Esophagus squamous epithelium (tissue), 4 donors: ENCODE results near the gene UPF3B.

Source experiments
- POLR2A ChIP-seq, 4 donors: fragments of 450-650 bp; IDR thresholded peaks; one replicate each; pipeline ENCODE4 v1.6.1; 2017; ENCODE audit warnings: antibody characterized with exemption in 4 of 4, mild to moderate bottlenecking in 4 of 4, moderate library complexity in 3 of 4
- TF ChIP-seq, protein P1 (sequence below), 6 experiments: fragments of 450-650 bp in 4 of 6; fragments of 200-600 bp in 2 of 6; sonication (generic) in 2 of 6; IDR thresholded peaks; one replicate each; pipeline ENCODE4 v1.5.1; 2016 to 2019; ENCODE audit warnings: antibody characterized with exemption in 6 of 6, mild to moderate bottlenecking in 4 of 6, moderate library complexity in 4 of 6

DNA sequence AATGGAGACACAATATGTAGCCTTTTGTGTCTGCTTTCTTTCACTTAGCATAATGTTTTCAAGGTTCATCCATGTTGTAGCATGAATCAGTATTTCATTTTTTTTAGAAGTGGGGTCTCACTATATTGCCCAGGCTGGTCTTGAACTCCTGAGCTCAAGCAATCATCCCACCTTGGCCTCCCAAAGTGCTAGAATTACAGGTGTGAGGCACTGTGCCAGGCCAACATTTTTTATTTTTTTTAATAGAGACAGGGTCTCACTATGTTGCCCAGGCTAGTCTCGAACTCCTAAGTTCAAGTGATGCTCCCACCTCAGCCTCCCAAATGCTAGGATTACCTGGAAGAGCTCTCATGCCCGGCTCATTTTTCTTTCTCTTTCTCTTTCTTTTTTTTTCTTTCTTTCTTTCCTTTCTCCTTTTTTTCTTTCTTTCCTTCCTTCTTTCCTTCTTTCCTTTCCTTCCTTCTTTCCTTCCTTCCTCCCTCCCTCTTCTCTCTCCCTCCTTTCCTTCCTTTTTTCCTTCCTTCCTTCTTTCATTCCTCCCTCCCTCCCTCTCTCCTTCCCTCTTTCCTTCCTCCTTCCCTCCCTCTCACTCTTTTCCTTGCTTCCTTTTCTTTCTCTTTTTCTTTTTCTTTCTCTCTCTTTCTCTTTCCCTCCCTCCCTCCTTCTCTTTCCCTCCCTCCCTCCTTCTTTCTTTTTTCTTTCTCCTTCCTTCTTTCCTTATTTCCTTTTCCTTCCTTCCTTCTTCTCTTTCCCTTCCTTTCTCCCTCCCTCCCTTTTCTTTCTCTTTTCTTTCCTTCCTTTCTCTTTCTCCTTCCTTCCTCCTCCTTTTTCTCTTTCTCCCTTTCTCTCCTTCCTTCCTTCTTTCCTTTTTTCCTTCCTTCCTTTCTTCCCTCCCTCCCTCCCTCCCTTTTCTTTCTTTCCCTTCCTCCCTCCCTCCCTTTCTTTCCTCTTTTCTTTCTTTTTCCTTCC is 51.2 kb downstream of the UPF3B start:
- TF ChIP-seq POLR2A (IDR thresholded peaks at IDR 0.05): no peak
- TF ChIP-seq, protein P1, sequence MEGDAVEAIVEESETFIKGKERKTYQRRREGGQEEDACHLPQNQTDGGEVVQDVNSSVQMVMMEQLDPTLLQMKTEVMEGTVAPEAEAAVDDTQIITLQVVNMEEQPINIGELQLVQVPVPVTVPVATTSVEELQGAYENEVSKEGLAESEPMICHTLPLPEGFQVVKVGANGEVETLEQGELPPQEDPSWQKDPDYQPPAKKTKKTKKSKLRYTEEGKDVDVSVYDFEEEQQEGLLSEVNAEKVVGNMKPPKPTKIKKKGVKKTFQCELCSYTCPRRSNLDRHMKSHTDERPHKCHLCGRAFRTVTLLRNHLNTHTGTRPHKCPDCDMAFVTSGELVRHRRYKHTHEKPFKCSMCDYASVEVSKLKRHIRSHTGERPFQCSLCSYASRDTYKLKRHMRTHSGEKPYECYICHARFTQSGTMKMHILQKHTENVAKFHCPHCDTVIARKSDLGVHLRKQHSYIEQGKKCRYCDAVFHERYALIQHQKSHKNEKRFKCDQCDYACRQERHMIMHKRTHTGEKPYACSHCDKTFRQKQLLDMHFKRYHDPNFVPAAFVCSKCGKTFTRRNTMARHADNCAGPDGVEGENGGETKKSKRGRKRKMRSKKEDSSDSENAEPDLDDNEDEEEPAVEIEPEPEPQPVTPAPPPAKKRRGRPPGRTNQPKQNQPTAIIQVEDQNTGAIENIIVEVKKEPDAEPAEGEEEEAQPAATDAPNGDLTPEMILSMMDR (IDR thresholded peaks at IDR 0.05): no peak
